NCI-H146 treated with DMSO at 0.1 percent for 48 hours (cell line): Measurements from ENCODE around the gene ACBD5.
A peak's percentile ranks its signal among the peaks of the same experiment; 100 is the strongest.
"Not testable (repeated sequence)": the region's sequence is repeated elsewhere in the genome, so short reads cannot be mapped to it uniquely, and the experiment has no call there.

Experiments used
- DNase-seq: peaks from one replicate; lab custom pipeline; 2025; ENCODE audit not compliant: unreplicated experiment; lab: John Stamatoyannopoulos, UW

The ACBD5 gene

GRCh38 chr10:27240212-27241009 is at the start of gene ACBD5:
TSS of gene ACBD5 (minus strand) at chr10:27240797. CDS start at chr10:27240688, 109 bp downstream.
- peak; percentile 64 for DNase-seq

- DNase-seq: peak; percentile 0
Observed at GRCh38 chr10:27285093-27285492, 44.5 kb upstream of the ACBD5 start.

DNA sequence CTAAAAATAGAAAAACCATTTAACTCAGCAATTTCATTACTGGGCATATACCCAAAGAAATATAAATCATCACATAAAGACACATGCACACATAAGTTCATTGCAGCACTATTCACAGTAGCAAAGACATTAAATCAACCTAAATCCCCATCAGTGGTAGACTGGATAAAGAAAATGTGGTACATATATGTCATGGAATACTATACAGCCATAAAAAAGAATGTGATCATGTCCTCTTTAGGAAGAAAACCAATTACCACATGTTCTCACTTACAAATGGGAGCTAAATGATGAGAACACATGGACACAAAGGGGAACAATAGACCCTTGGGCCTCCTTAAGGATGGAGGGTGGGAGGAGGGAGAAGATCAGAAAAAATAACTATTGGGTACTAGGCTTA is 36.0 kb upstream of the ACBD5 start:
- no peak for DNase-seq

DNA sequence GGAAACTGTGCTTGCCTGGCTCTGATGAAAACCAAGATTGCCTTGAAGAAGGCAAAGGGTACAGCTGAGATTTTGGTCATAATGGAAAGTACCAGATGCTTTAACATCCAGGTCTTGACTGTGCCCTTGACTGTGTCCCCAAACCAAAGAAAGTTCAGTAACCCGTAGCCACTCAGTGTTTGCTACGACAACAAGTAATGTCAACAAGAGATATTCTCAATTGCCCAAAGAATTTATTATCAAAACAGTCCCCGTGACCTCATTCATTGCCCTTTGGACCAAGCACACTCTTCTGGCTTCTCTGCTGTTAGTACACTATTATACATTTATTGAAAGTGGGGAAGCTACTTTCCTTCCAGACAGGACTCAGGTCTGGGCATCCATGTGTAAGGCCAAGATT is 25.4 kb upstream of the ACBD5 start:
- not testable (repeated sequence) for DNase-seq

DNA sequence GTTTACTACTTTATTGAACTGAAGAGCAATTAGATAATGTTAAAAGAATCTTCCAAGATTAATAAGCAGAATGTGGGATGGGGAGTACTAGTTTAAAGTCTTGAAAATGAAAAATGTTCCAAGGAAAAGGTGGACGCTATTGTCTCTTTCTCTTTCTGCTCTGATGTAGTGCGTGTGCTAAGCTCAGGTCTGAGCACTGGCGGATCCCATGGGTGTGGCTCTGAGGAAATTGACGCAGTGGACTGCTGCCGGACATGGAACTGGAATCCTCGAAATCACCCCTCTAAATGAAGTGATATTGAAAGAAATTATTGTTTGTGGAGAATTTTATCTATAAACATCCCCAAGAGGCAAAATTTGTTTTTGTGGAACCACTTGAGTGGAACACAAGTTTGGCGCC is 22.2 kb upstream of the ACBD5 start:
- DNase-seq: not testable (repeated sequence)

DNA sequence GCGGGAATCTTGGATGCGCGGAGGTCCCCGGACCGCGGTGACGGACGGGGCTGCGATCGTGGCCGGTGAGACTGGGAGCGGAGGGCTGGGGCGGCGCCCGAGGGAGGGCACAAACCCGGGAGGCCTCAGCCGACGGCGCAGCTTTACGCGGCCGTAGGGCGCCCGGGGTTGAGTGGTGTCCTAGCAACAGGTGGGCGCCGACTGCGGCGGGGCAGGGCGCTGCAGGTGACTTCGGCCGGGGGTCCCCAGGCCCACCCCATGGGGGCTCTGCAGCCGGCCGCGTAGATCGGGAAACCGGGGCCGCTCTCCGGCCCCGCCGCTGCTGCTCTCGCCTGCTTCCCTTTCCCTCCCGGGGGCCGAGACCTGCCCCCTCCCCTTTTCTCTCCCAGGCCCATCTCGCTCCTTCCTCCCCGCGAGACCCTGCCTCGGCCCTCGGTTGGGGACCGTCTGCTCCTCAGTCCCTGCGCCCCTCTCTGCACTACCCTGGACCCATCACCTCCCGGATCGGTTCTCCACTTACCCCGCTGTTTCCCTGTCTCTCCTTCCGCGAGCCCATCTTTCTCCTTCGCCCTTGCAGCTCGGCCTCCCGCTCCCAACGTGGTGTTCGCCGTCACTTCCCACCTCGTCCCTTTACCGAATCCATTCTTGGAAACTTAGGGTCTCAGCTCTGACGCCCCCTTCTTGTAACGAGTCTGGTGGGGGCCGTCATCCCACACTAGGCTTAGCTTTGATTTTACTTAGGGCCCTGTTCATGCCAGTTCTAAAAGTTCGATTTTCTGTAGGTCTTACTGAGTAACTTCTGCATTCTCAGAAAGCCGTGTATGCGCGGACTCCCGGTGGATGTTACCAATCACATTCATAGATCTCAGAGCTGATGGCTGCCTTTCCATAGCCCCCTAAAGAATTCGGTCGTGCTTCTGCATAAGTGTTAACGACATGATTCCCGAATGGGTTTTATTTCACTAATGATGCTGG is 18.5 kb upstream of the ACBD5 start:
- no peak for DNase-seq

GRCh38 chr10:27258492-27258837 is 17.9 kb upstream of the ACBD5 start:
- DNase-seq: no peak

- DNase-seq: no peak
Observed at GRCh38 chr10:27256299-27257189, 15.9 kb upstream of the ACBD5 start.

DNA sequence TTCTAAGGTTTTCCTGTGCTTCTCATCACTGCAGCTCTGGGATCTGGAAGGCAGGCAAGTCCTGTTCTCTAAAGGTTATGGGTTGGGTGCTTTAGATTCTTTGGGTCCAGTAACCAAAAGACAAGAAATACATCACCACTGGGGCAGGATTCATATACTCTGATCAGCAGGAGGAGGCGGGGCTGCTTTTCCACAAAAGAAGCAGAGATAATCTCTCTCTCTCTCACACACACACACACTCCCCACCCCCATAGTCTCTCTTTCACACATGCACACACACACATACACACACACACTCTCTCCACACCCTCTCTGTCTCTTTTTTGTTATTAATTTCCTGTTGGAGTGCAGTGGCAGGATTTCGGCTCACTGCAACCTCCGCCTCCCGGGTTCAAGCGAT is 13.0 kb upstream of the ACBD5 start:
- no peak for DNase-seq

GRCh38 chr10:27252267-27253000 is 11.8 kb upstream of the ACBD5 start:
- no peak for DNase-seq

- no peak for DNase-seq
Observed at GRCh38 chr10:27251554-27251953, 11.0 kb upstream of the ACBD5 start.

- no peak for DNase-seq
Observed at GRCh38 chr10:27248215-27248614, 7.6 kb upstream of the ACBD5 start.

- DNase-seq: no peak
Observed at GRCh38 chr10:27247441-27247840, 6.8 kb upstream of the ACBD5 start.

GRCh38 chr10:27247006-27247405 is 6.4 kb upstream of the ACBD5 start:
- DNase-seq: no peak

DNA sequence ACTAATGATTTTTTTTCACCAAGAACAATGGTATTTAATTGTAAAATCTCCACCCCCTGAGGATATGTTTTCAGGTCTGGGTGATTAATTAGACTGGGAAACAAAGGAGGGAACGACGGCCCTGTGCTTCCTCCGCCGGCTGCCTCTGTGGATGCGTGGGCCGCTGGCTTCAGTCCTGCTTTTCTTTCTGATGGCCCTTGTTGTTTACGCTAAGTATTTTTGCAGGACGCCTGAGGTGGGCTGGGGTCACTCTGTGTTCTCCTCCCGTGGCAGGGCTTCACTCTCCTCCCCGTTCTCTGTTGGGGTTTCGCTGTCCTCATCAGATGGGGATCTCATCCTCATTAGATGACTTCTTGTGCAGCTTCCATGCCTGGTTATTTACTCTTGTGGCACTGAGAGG is 5.2 kb upstream of the ACBD5 start:
- DNase-seq: no peak

GRCh38 chr10:27244976-27245375 is 4.4 kb upstream of the ACBD5 start:
- DNase-seq: no peak

GRCh38 chr10:27242951-27243551 is 2.5 kb upstream of the ACBD5 start:
- peak; percentile 73 for DNase-seq

DNA sequence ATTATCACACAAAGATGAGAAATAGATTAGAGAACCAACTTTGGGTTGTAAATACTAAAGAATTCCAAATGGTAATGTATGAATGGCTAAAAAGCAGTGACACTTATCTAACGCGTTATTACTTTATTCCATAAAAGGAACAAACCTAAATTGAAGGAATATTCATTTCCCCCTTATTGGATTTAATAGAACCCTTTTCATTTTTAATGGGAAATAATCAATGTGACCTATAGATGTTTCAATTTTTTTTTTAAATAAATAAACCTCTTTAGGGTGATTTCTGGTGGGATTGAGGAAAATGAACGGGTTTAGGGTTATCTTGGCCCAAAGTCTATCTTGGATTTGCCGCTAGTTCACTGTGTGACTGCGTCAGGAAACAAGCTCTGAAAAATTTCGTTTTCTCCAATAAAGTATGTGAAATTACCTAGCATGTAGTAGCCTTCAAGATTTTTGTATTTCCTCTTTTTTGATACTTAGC is 1.9 kb upstream of the ACBD5 start:
- DNase-seq: no peak

DNA sequence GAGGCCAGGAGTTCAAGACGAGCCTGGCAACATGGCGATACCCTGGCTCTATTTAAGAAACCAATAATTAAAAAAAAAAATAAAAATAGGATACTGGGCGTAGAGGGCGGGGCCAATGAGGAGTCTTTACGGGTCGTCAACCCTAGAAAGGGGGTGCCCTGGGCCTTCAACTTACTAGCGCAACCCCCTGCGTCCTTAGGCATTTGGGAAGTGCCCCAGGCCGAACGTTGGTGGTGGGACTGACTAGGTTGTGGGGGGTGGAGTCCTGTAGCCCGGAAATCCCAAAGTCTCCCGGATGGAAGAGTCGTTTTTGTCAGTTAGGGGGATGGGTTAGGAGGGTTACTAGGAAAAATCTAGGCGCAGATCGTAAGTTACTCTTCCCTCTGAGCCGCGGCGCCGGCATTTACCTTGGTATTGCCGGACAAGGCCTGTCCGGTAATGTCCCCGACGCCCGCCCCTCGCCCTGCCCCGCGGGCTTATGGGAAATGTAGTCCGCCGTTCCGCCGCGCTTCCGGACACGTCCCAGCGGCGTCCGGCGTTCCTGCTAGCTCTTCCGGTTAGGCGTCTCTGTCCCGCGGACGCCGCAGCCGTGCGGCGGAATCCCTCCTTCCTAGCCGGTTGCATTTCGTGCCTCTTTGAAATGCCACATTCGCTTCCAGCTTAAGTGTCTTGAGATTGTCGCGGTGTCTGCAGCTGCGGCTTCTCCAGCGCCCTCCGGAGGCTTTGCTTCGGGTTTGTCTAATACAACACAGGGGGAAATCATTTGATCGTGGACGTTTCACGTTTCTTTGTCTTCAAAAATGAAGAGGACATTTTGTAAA is 1.3 kb upstream of the ACBD5 start:
- peak; percentile 89 for DNase-seq
